K562 (cell line): ENCODE measurements around the gene ARID4B. TPM values are rescaled to one million over a fixed set of nuclear protein-coding genes. Genes with fewer than 3 reads are reported as not detected.

Experiments
- CHAMP1 ChIP-seq: fragments of 450-650 bp; IDR thresholded peaks from 2 replicates; pipeline ENCODE4 v1.6.1; 2016; ENCODE audit warnings: mild to moderate bottlenecking
- CREB3L1 ChIP-seq: fragments of 450-650 bp; IDR thresholded peaks from 2 replicates; pipeline ENCODE4 v1.6.1; 2014; ENCODE audit warnings: low read depth, mild to moderate bottlenecking, moderate library complexity, borderline replicate concordance
- E2F8 ChIP-seq: fragments of 450-650 bp; IDR thresholded peaks from 2 replicates; pipeline ENCODE4 v1.7.1; 2018; ENCODE audit warnings: mild to moderate bottlenecking, low read depth; ENCODE audit not compliant: partially characterized antibody
- GABPB1 ChIP-seq: sonication (generic); formaldehyde crosslinking; IDR thresholded peaks from 2 replicates; pipeline ENCODE4 v1.8.0; 2022; ENCODE audit warnings: mild to moderate bottlenecking, missing genetic modification reagents
- RBM22 ChIP-seq: fragments of 200-400 bp; formaldehyde crosslinking; IDR thresholded peaks from 2 replicates; pipeline ENCODE4 v1.6.1; 2018; ENCODE audit warnings: low read length, low read depth; ENCODE audit not compliant: poor library complexity, severe bottlenecking
- RCOR1 ChIP-seq, 2 experiments: IDR thresholded peaks; 2 replicates each; pipeline ENCODE4 v1.6.1; 2012; ENCODE audit warnings: low read depth in 2 of 2, low read length in 2 of 2, borderline replicate concordance in 1 of 2, improper control_type of control experiment in 1 of 2
- TEAD1 ChIP-seq, 2 experiments: fragments of 450-650 bp in 1 of 2; sonication (generic) in 1 of 2; formaldehyde crosslinking; IDR thresholded peaks; 2 replicates each; pipeline versions ENCODE4 v1.4.0 to v1.8.0; 2020 to 2022; ENCODE audit warnings: mild to moderate bottlenecking in 2 of 2, missing genetic modification reagents in 1 of 2
- ZNF140 ChIP-seq: fragments of 250-450 bp; sonication (Bioruptor Pico); IDR thresholded peaks from 2 replicates; pipeline ENCODE4 v1.8.0; 2021; ENCODE audit warnings: moderate library complexity, mild to moderate bottlenecking, inconsistent platforms
- ZNF280A ChIP-seq: fragments of 450-650 bp; IDR thresholded peaks from 2 replicates; pipeline ENCODE4 v1.6.1; 2018; ENCODE audit warnings: mild to moderate bottlenecking, low read depth; ENCODE audit not compliant: partially characterized antibody
- ZNF609 ChIP-seq: sonication (generic); formaldehyde crosslinking; IDR thresholded peaks from 2 replicates; pipeline ENCODE4 v1.8.1; 2023; ENCODE audit warnings: missing genetic modification reagents, mild to moderate bottlenecking, borderline replicate concordance
- polyA plus RNA-seq, 8 experiments: library from polyadenylated mRNA; depleted of rRNA in 4 of 8; stranded (reverse) in 5 of 8; unstranded in 3 of 8; fragments of >200 nt; fragmentation: Nextera tagmentation in 2 of 8; fragmentation: Illumina TruSeq in 1 of 8; extraction: Ambion mirVana in 2 of 8; extraction: Trizol in 1 of 8; gene quantifications; 2 replicates each; pipeline versions ENCODE4 v1.2.1 to v1.2.3, GENCODE V29; 2011 to 2014; ENCODE audit warnings: inconsistent platforms in 1 of 8, missing spikeins in 1 of 8
- total RNA-seq, 7 experiments: library from RNA; depleted of rRNA in 6 of 7; stranded (reverse); fragments of >200 nt in 6 of 7; fragmentation: Illumina TruSeq in 2 of 7; extraction: Trizol in 2 of 7; gene quantifications; 2 replicates each; pipeline versions ENCODE4 v1.2.1 to v1.2.3, GENCODE V29; 2011 to 2021; ENCODE audit warnings: low replicate concordance in 1 of 7

ARID4B gene
- total and polyA plus RNA-seq, 9 of the 15 experiments (the other 6 are each of a cell fraction or from before 2014, with no cell fraction given) = 8.4 to 38.9 (median 18.5) TPM

GRCh38 chr1:235367000-235367908, 39.3 kb upstream of the ARID4B start, which contains the start of gene TBCE (continued):
- TF ChIP-seq RBM22 = no peak
- TF ChIP-seq GABPB1 (CRISPR knock-in tag) = peak; percentile 95
- peak; percentile 13 for TF ChIP-seq E2F8
- TF ChIP-seq ZNF140 (CRISPR knock-in tag) = no peak
- TF ChIP-seq RCOR1 (IDR thresholded peaks at IDR 0.05; ENCODE audit: borderline replicate concordance in 1 of 2, low read depth in 2 of 2, low read length in 2 of 2) = peak; percentile 58 to 59; a peak in 1 of 4 replicates
- no peak for TF ChIP-seq ZNF609 (CRISPR knock-in tag)
- TF ChIP-seq CREB3L1 = peak; percentile 53; the same call in 1 of the 2 replicates
- TF ChIP-seq CHAMP1 = no peak
- peak in 1 of 2 experiments; percentile 87; a peak in 2 of 4 replicates for TF ChIP-seq TEAD1 (CRISPR knock-in tag; IDR thresholded peaks at IDR 0.05)
- no peak for TF ChIP-seq ZNF280A
